Keratinocyte (primary cell): ENCODE results near the gene MAPKBP1. TPM values are rescaled to one million over a fixed set of nuclear protein-coding genes. Genes with fewer than 3 reads are reported as not detected.
A peak's percentile ranks its signal among the peaks of the same experiment; 100 is the strongest.

Experiments used
- DNase-seq: peaks from one replicate; pipeline ENCODE4 v3.0.0-alpha.2; 2011; ENCODE audit warnings: low read depth, missing footprints, low spot score
- FAIRE-seq: peaks from 2 replicates; lab custom pipeline; 2011; peaks lifted over from hg19 to GRCh38; lab: Jason Lieb, UNC
- H2AFZ ChIP-seq: 2 replicates; pipeline ENCODE4 v1.6.0; 2012; ENCODE audit warnings: low read length, control low read depth, inconsistent platforms; ENCODE audit not compliant: control insufficient read depth
- H3K27ac ChIP-seq: 2 replicates; pipeline ENCODE4 v1.5.1; 2011; ENCODE audit warnings: low read length; ENCODE audit not compliant: control insufficient read depth, insufficient read depth
- H3K27me3 ChIP-seq: 3 replicates; pipeline ENCODE4 v1.6.0; 2011; ENCODE audit warnings: low read length; ENCODE audit not compliant: control insufficient read depth, insufficient read depth; ENCODE audit errors: extremely low read depth
- H3K36me3 ChIP-seq, 2 experiments: 2 replicates in 1 of 2; 3 replicates in 1 of 2; pipeline ENCODE4 v1.5.1; 2011; ENCODE audit warnings: low read length in 2 of 2, mild to moderate bottlenecking in 1 of 2; ENCODE audit not compliant: control insufficient read depth in 2 of 2, insufficient read depth in 2 of 2; ENCODE audit errors: extremely low read depth in 1 of 2
- H3K4me1 ChIP-seq: 3 replicates; pipeline ENCODE4 v1.5.1; 2011; ENCODE audit warnings: low read length; ENCODE audit not compliant: control insufficient read depth, insufficient read depth; ENCODE audit errors: extremely low read depth
- H3K4me2 ChIP-seq: 3 replicates; pipeline ENCODE4 v1.6.0; 2011; ENCODE audit warnings: low read depth, low read length; ENCODE audit not compliant: control insufficient read depth, insufficient read depth; ENCODE audit errors: extremely low read depth
- H3K4me3 ChIP-seq, 3 experiments: fragments of 200-600 bp in 1 of 3; sonication (generic) in 1 of 3; 2 replicates in 2 of 3; 3 replicates in 1 of 3; pipeline ENCODE4 v1.5.1; 2011 to 2016; ENCODE audit warnings: low read length in 3 of 3, mild to moderate bottlenecking in 3 of 3, control low read depth in 2 of 3, inconsistent platforms in 1 of 3, low read depth in 1 of 3, mixed read lengths in 1 of 3, mixed run types in 1 of 3, moderate library complexity in 1 of 3; ENCODE audit not compliant: control insufficient read depth in 2 of 3, insufficient read depth in 2 of 3; ENCODE audit errors: extremely low read depth in 1 of 3
- H3K79me2 ChIP-seq: 2 replicates; pipeline ENCODE4 v1.6.0; 2012; ENCODE audit warnings: low read length; ENCODE audit not compliant: control insufficient read depth, insufficient read depth
- H3K9ac ChIP-seq: 3 replicates; pipeline ENCODE4 v1.6.0; 2011; ENCODE audit warnings: low read length; ENCODE audit not compliant: control insufficient read depth, insufficient read depth; ENCODE audit errors: extremely low read depth
- H3K9me1 ChIP-seq: 3 replicates; pipeline ENCODE4 v1.6.0; 2011; ENCODE audit warnings: low read length; ENCODE audit not compliant: control insufficient read depth, insufficient read depth; ENCODE audit errors: extremely low read depth
- H3K9me3 ChIP-seq: 2 replicates; pipeline ENCODE4 v1.5.1; 2012; ENCODE audit warnings: low read depth, low read length; ENCODE audit not compliant: control insufficient read depth
- H4K20me1 ChIP-seq: 3 replicates; pipeline ENCODE4 v1.6.0; 2011; ENCODE audit warnings: low read length; ENCODE audit not compliant: control insufficient read depth, insufficient read depth; ENCODE audit errors: extremely low read depth
- EZH2 ChIP-seq: IDR thresholded peaks from one replicate; pipeline ENCODE4 v1.6.1; 2012; ENCODE audit warnings: inconsistent platforms, mild to moderate bottlenecking, low read length, moderate library complexity
- dilution Hi-C: fragments of 300-500 bp; cut with MboI; formaldehyde crosslinking; loops from one replicate; pipeline ENCODE4 v1.7.0; 2020; ENCODE audit warnings: low sequenced_read_pairs; ENCODE audit not compliant: extremely low pct_ligation_motif_present
- polyA plus RNA-seq, 5 experiments: library from polyadenylated mRNA; depleted of rRNA in 3 of 5; stranded (reverse) in 3 of 5; stranded (forward) in 1 of 5; unstranded in 1 of 5; fragments of >200 nt; gene quantifications; 1 replicate in 1 of 5; 2 replicates in 3 of 5; 3 replicates in 1 of 5; pipeline versions ENCODE4 v1.2.1 to v1.2.3, GENCODE V29; 2011 to 2012; ENCODE audit warnings: missing spikeins in 2 of 5, low read depth in 1 of 5, low replicate concordance in 1 of 5
- TF ChIP-seq, protein P1 (sequence below), 3 experiments: IDR thresholded peaks in 1 of 3; conservative IDR thresholded peaks in 1 of 3; optimal IDR thresholded peaks in 1 of 3; 2 replicates in 2 of 3; 3 replicates in 1 of 3; pipeline versions ENCODE3 to v1.5.1; 2011; ENCODE audit warnings: low read length in 3 of 3, mild to moderate bottlenecking in 3 of 3, moderate library complexity in 2 of 3, control low read depth in 1 of 3, inconsistent platforms in 1 of 3; ENCODE audit not compliant: insufficient read depth in 2 of 3; ENCODE audit errors: extremely low read depth in 1 of 3

MAPKBP1 gene
- polyA plus RNA-seq, 1 donor (not counting 4 experiments of a cell fraction or from before 2014, with no cell fraction given): 18.3 TPM

DNA sequence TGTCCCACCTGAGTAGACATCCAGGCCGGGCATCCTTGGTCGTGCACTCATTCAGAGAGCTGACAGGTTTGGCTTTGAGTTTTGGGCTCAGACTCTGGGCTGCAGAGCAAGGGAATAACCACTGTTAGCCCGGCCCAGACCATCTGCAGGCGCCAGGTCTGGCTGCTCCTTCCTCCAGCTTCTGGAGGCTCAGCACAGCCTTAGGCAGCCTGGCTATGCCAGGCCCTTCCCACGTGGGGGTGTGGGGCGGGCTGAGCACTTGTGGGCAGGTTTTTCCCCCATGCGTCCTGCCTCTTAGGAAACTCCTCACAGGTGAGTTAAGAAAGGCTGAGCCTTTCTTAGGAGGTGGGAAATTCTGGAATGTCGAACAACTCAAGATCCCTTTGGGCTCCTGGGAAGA is 75.6 kb downstream of the MAPKBP1 start:
- H3K79me2 ChIP-seq: no peaks in the 10 kb centered on the region
- H3K27me3 ChIP-seq: peaks cover 11% of the 10 kb centered on the region
- no peak overlapping the region for H3K9ac ChIP-seq
- H3K9me3 ChIP-seq: no peaks in the 10 kb centered on the region
- dilution Hi-C loops: no loop called here
- H3K9me1 ChIP-seq: no peaks in the 10 kb centered on the region
- H2AFZ ChIP-seq: no peak overlapping the region
- H3K4me2 ChIP-seq: peak overlapping the region; percentile 29
- no peak for DNase-seq
- H4K20me1 ChIP-seq: no peaks in the 10 kb centered on the region
- H3K36me3 ChIP-seq: peaks cover 17 to 20% of the 10 kb centered on the region in 2 experiments
- H3K4me1 ChIP-seq: peaks cover 22% of the 10 kb centered on the region
- peak; percentile 73 for FAIRE-seq
- H3K27ac ChIP-seq: no peak overlapping the region
- no peak overlapping the region for H3K4me3 ChIP-seq
- no peak for TF ChIP-seq EZH2
- TF ChIP-seq, protein P1, sequence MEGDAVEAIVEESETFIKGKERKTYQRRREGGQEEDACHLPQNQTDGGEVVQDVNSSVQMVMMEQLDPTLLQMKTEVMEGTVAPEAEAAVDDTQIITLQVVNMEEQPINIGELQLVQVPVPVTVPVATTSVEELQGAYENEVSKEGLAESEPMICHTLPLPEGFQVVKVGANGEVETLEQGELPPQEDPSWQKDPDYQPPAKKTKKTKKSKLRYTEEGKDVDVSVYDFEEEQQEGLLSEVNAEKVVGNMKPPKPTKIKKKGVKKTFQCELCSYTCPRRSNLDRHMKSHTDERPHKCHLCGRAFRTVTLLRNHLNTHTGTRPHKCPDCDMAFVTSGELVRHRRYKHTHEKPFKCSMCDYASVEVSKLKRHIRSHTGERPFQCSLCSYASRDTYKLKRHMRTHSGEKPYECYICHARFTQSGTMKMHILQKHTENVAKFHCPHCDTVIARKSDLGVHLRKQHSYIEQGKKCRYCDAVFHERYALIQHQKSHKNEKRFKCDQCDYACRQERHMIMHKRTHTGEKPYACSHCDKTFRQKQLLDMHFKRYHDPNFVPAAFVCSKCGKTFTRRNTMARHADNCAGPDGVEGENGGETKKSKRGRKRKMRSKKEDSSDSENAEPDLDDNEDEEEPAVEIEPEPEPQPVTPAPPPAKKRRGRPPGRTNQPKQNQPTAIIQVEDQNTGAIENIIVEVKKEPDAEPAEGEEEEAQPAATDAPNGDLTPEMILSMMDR (optimal IDR thresholded peaks at IDR 0.05 in 1 of 3, IDR thresholded peaks at IDR 0.05 in 1 of 3, conservative IDR thresholded peaks at IDR 0.05 in 1 of 3; ENCODE audit: extremely low read depth in 1 of 3, insufficient read depth in 2 of 3, low read length in 3 of 3): no peak

DNA sequence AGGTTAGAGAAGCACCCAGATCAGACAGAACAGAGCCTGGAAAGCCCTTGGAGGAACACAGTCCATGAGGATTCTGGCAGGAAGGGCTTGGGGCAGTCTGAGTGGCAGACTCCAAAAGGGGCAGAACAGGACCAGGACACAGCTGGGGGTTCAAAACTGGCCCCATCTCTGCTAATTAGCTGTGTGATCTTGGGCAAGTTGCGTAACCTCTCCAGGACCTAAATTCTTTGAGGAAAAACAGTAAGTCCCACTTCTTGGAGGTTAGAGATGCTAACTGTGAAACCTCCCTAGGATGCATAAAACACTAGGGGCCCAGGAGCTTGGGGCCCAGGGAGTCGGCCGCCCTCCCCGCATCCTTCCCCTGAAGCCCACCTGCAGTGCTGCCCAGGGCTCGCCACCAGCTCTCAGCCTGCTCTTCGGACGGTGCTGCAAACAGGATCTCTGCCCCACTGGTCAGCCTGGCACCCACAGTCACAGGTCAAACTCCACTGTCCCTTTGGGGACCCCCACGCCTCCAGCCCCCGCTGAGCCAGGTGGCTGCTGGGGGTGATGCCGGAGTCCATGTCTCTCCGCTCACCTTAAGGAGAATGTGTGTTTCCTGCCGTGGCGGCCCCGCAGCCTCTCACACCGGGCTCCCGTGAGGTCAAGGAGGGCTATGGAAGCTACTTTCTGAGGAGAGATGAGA is 76.3 kb downstream of the MAPKBP1 start:
- H3K9me1 ChIP-seq: no peaks in the 10 kb centered on the region
- no peak for DNase-seq
- no peak overlapping the region for H2AFZ ChIP-seq
- dilution Hi-C loops: no loop called here
- H3K9ac ChIP-seq: no peak overlapping the region
- no peaks in the 10 kb centered on the region for H4K20me1 ChIP-seq
- H3K9me3 ChIP-seq: no peaks in the 10 kb centered on the region
- no peak overlapping the region for H3K4me3 ChIP-seq
- peaks cover 12 to 16% of the 10 kb centered on the region in 2 experiments for H3K36me3 ChIP-seq
- no peak for FAIRE-seq
- H3K27ac ChIP-seq: no peak overlapping the region
- H3K79me2 ChIP-seq: no peaks in the 10 kb centered on the region
- peaks cover 14% of the 10 kb centered on the region for H3K27me3 ChIP-seq
- H3K4me1 ChIP-seq: peaks cover 22% of the 10 kb centered on the region
- no peak overlapping the region for H3K4me2 ChIP-seq
- TF ChIP-seq, protein P1 (optimal IDR thresholded peaks at IDR 0.05 in 1 of 3, IDR thresholded peaks at IDR 0.05 in 1 of 3, conservative IDR thresholded peaks at IDR 0.05 in 1 of 3; ENCODE audit: extremely low read depth in 1 of 3, insufficient read depth in 2 of 3, low read length in 3 of 3): no peak
